Ovary (tissue), 9 donors: ENCODE measurements around the gene TMEM94. TPM values are rescaled to one million over a fixed set of nuclear protein-coding genes. Genes with fewer than 3 reads are reported as not detected.

Source experiments
- DNase-seq, 5 donors: peaks; one replicate each; pipeline ENCODE4 v3.0.0-alpha.2; 2019 to 2020
- H3K27ac ChIP-seq, 2 donors: fragments of 200-600 bp; one replicate each; pipeline versions ENCODE4 v1.5.1 to v1.8.0; 2019 to 2022
- H3K27me3 ChIP-seq: fragments of 200-600 bp; one replicate; pipeline ENCODE4 v1.8.0; 2022
- H3K36me3 ChIP-seq: fragments of 200-600 bp; sonication (generic); one replicate; pipeline ENCODE4 v1.5.1; 2019
- H3K4me1 ChIP-seq: one replicate; pipeline ENCODE4 v1.8.1; 2013; ENCODE audit warnings: mild to moderate bottlenecking, moderate library complexity; ENCODE audit not compliant: insufficient read depth
- H3K4me3 ChIP-seq: fragments of 200-600 bp; sonication (generic); one replicate; pipeline ENCODE4 v1.5.1; 2017
- H3K9me3 ChIP-seq, 2 donors: fragments of 200-600 bp in 1 of 2; sonication (generic) in 1 of 2; one replicate each; pipeline versions ENCODE4 v1.5.1 to v1.8.1; 2013 to 2019; ENCODE audit warnings: mild to moderate bottlenecking in 1 of 2, moderate library complexity in 1 of 2
- CTCF ChIP-seq, 3 donors: fragments of 450-650 bp in 2 of 3; fragments of 200-600 bp in 1 of 3; IDR thresholded peaks; one replicate each; pipeline versions ENCODE4 v1.5.1 to v1.8.0; 2016 to 2022; ENCODE audit warnings: antibody characterized with exemption in 3 of 3, mild to moderate bottlenecking in 1 of 3
- EP300 ChIP-seq: sonication (generic); formaldehyde crosslinking; IDR thresholded peaks from one replicate; pipeline ENCODE4 v1.6.1; 2017; ENCODE audit warnings: antibody characterized with exemption
- POLR2A ChIP-seq: fragments of 450-650 bp; IDR thresholded peaks from one replicate; pipeline ENCODE4 v1.6.1; 2017; ENCODE audit warnings: antibody characterized with exemption, mild to moderate bottlenecking, moderate library complexity
- WGBS, 3 donors: extraction: QIAGEN DNeasy Blood & Tissue Kit in 1 of 3; methylation state at CpG; one replicate each; pipeline versions ENCODE4 v1.1.5 to v1.1.7; 2013 to 2017; 5-methylcytosine and 5-hydroxymethylcytosine counted together
- intact Hi-C, 4 donors: fragments of 100-400 bp; cut with DNase I; formaldehyde crosslinking; loops; one replicate each; pipeline versions ENCODE4 v1.11.0 to v1.15.1; 2022 to 2023
- polyA plus RNA-seq, 2 donors: library from polyadenylated mRNA; stranded (reverse); fragments of 200-250 nt in 1 of 2; fragments of 350-450 nt in 1 of 2; fragmentation: Illumina TruSeq in 1 of 2; extraction: RNeasy Lipid Tissue Mini Kit (QIAGEN cat#74804) in 1 of 2; gene quantifications; one replicate each; pipeline ENCODE4 v1.2.3, GENCODE V29; 2013 to 2014
- total RNA-seq, 7 donors: library from RNA; depleted of rRNA in 2 of 7; stranded (reverse); fragments of >200 nt in 2 of 7; fragmentation: NEBNext Ultra II Directional in 3 of 7; extraction: Animal tissue kit (Norgen Biotek cat#: 25700) in 3 of 7; gene quantifications; one replicate each; pipeline versions ENCODE4 v1.1.0 to v1.2.4, GENCODE V29; 2016 to 2023
- donor health status: DM: no; HTN: no; CAD: no; lungs with moderate emphysema.
- donor health status: DM: no; HTN: no; CAD: no.
- donor health status: Bipolar disorder and iron deficiency.
- donor health status: DM: yes; HTN: yes; CAD: no.
- donor health status: DM: no; HTN: no; CAD: no.
- donor health status: DM: yes; HTN: yes; CAD: no.

The TMEM94 gene
- total and polyA plus RNA-seq, 9 donors, result 29.2 to 87.1 (median 73.3) TPM

GRCh38 chr17:75500419-75501216, 44.2 kb downstream of the TMEM94 start:
- H3K4me1 ChIP-seq, result peaks cover 3% of the 10 kb centered on the region

GRCh38 chr17:75501378-75502071, 45.1 kb downstream of the TMEM94 start:
- H3K4me1 ChIP-seq, result peaks cover 3% of the 10 kb centered on the region
- WGBS, 3 donors, result 52 to 74% (median 72%) methylated on average over 21 of the region's 21 CpGs
- intact Hi-C loops, result no loop called here
- no peak for TF ChIP-seq CTCF (IDR thresholded peaks at IDR 0.05)
- no peaks in the 10 kb centered on the region for H3K36me3 ChIP-seq
- H3K4me3 ChIP-seq, result no peak overlapping the region
- no peaks in the 10 kb centered on the region for H3K9me3 ChIP-seq
- no peaks in the 10 kb centered on the region for H3K27me3 ChIP-seq
- H3K27ac ChIP-seq, result no peak overlapping the region
- DNase-seq, result no peak

More at GRCh38 chr17:75500419-75501216, 44.2 kb downstream of the TMEM94 start:
- intact Hi-C loops, result no loop called here
- no peaks in the 10 kb centered on the region for H3K27me3 ChIP-seq
- no peak overlapping the region for H3K4me3 ChIP-seq
- no peaks in the 10 kb centered on the region for H3K9me3 ChIP-seq
- TF ChIP-seq CTCF (IDR thresholded peaks at IDR 0.05), result no peak
- no peak for TF ChIP-seq EP300
- TF ChIP-seq POLR2A, result no peak
- no peak for DNase-seq
- whole genome bisulfite sequencing, 3 donors, result 73 to 84% (median 81%) methylated on average over 16 to 17 of the region's 17 CpGs
- H3K27ac ChIP-seq, result peak overlapping the region; percentile 7 to 66
- no peaks in the 10 kb centered on the region for H3K36me3 ChIP-seq

- H3K4me1 ChIP-seq, result peaks cover 3% of the 10 kb centered on the region
- intact Hi-C loops, result no loop called here
- no peaks in the 10 kb centered on the region for H3K9me3 ChIP-seq
- H3K27me3 ChIP-seq, result no peaks in the 10 kb centered on the region
- H3K27ac ChIP-seq, result no peak overlapping the region
- TF ChIP-seq POLR2A, result no peak
- TF ChIP-seq EP300, result no peak
- DNase-seq, result no peak
- H3K36me3 ChIP-seq, result no peaks in the 10 kb centered on the region
- H3K4me3 ChIP-seq, result no peak overlapping the region
- WGBS, 3 donors, result 72 to 80% (median 78%) methylated on average over 15 to 40 of the region's 40 CpGs
Observed at GRCh38 chr17:75502072-75502720, 45.8 kb downstream of the TMEM94 start.

GRCh38 chr17:75502721-75503329, 46.4 kb downstream of the TMEM94 start:
- H3K27ac ChIP-seq, result no peak overlapping the region

More at GRCh38 chr17:75502721-75503329, 46.4 kb downstream of the TMEM94 start:
- H3K36me3 ChIP-seq, result no peaks in the 10 kb centered on the region
- peaks cover 3% of the 10 kb centered on the region for H3K4me1 ChIP-seq
- intact Hi-C loops, result no loop called here
- TF ChIP-seq EP300 (no peak), POLR2A (no peak), CTCF (IDR thresholded peaks at IDR 0.05) (no peak)
- 83 to 91% (median 87%) methylated on average over 24 to 25 of the region's 25 CpGs for WGBS, 3 donors
- H3K9me3 ChIP-seq, result no peaks in the 10 kb centered on the region
- H3K4me3 ChIP-seq, result no peak overlapping the region
- H3K27me3 ChIP-seq, result no peaks in the 10 kb centered on the region
- peak in 1 of 5 donors; percentile 36 for DNase-seq
